HG02970 (cell line): Measurements from ENCODE around the gene PRAMEF1.
"Not testable (repeated sequence)": the region's sequence is repeated elsewhere in the genome, so short reads cannot be mapped to it uniquely, and the experiment has no call there.

Experiments used
- ATAC-seq: cut with Tn5 transposase; IDR thresholded peaks from one replicate; pipeline ENCODE4 v1.9.1; 2021; ENCODE audit warnings: mild to moderate bottlenecking, moderate library complexity, moderate number of reproducible peaks; ENCODE audit not compliant: unreplicated experiment, low FRiP score

Gene PRAMEF1

GRCh38 chr1:12774801-12775345, 16.3 kb upstream of the PRAMEF1 start:
- ATAC-seq = no peak

GRCh38 chr1:12775443-12775842, 15.8 kb upstream of the PRAMEF1 start:
- no peak for ATAC-seq

- no peak for ATAC-seq
Observed at GRCh38 chr1:12776801-12777557, 14.2 kb upstream of the PRAMEF1 start.

- ATAC-seq = no peak
Observed at GRCh38 chr1:12778061-12778460, 13.1 kb upstream of the PRAMEF1 start.

GRCh38 chr1:12778907-12779306, 12.3 kb upstream of the PRAMEF1 start:
- ATAC-seq = no peak

GRCh38 chr1:12781488-12781887, 9.7 kb upstream of the PRAMEF1 start:
- not testable (repeated sequence) for ATAC-seq

- not testable (repeated sequence) for ATAC-seq
Observed at GRCh38 chr1:12783783-12784182, 7.4 kb upstream of the PRAMEF1 start.

GRCh38 chr1:12784729-12785128, 6.5 kb upstream of the PRAMEF1 start:
- not testable (repeated sequence) for ATAC-seq

- ATAC-seq = no peak
Observed at GRCh38 chr1:12798911-12799310, 7.7 kb downstream of the PRAMEF1 start.

GRCh38 chr1:12799730-12800129, 8.5 kb downstream of the PRAMEF1 start:
- no peak for ATAC-seq

- no peak for ATAC-seq
Observed at GRCh38 chr1:12809933-12810332, 18.7 kb downstream of the PRAMEF1 start.

GRCh38 chr1:12810691-12811408, 19.7 kb downstream of the PRAMEF1 start:
- no peak for ATAC-seq

- no peak for ATAC-seq
Observed at GRCh38 chr1:12811409-12811784, 20.2 kb downstream of the PRAMEF1 start.

GRCh38 chr1:12819061-12819460, 27.9 kb downstream of the PRAMEF1 start:
- not testable (repeated sequence) for ATAC-seq

- not testable (repeated sequence) for ATAC-seq
Observed at GRCh38 chr1:12831310-12831709, 40.1 kb downstream of the PRAMEF1 start, which contains the start of gene PRAMEF11. Gene PRAMEF11 (minus strand): TSS chr1:12831410. CDS start chr1:12828789, 2,621 bp downstream.

- ATAC-seq = not testable (repeated sequence)
Observed at GRCh38 chr1:12833251-12833650, 42.1 kb downstream of the PRAMEF1 start.
